KOPT-K1 (cell line): ENCODE results near the gene DIAPH2.

Experiments used
- H3K27ac ChIP-seq: fragments of 200-600 bp; sonication (generic); 2 replicates; pipeline ENCODE4 v1.5.1; 2016; ENCODE audit warnings: antibody characterized with exemption, mild to moderate bottlenecking, low read depth, low read length; ENCODE audit not compliant: poor library complexity, severe bottlenecking
- H3K36me3 ChIP-seq: fragments of 200-600 bp; sonication (generic); 2 replicates; pipeline ENCODE4 v1.5.1; 2017; ENCODE audit warnings: antibody characterized with exemption, mild to moderate bottlenecking, low read length, moderate library complexity; ENCODE audit not compliant: insufficient read depth
- H3K9me3 ChIP-seq: fragments of 200-600 bp; sonication (generic); 2 replicates; pipeline ENCODE4 v1.5.1; 2017; ENCODE audit warnings: antibody characterized with exemption, low read length, mild to moderate bottlenecking; ENCODE audit not compliant: insufficient read depth, poor library complexity, severe bottlenecking

DIAPH2 gene

DNA sequence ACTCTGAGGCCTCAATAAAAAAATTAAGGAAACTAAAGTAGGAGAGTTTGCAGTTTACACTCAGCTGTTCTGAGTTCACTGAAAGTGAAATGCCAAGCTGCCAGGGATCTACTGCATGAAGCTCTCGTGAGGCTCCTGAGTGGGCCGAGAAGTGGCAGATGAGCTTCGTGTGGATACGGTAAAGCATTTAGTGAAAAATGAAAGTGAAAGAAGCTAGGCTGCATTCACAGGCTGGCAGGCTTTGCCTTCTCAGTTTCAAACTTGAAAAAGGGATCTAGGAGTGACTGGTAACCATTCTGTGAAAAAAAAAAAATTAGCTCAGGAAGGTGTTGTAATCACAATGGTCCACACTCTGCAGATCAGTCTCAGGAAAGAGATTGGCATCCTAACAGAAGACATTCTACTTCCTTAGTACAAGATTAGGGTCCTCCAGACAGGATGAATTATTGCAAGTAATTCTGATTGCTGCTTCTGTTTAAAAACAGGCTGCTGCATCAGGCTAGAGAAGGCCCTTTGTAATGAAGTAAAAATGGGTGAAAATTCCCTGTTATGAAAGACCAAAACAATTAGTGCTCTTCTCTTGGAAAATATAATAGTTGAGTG, 879.0 kb downstream of the DIAPH2 start:
- Histone ChIP-seq H3K27ac (peak overlapping the region; percentile 73), H3K9me3 (no peaks in the 10 kb centered on the region), H3K36me3 (no peaks in the 10 kb centered on the region)

DNA sequence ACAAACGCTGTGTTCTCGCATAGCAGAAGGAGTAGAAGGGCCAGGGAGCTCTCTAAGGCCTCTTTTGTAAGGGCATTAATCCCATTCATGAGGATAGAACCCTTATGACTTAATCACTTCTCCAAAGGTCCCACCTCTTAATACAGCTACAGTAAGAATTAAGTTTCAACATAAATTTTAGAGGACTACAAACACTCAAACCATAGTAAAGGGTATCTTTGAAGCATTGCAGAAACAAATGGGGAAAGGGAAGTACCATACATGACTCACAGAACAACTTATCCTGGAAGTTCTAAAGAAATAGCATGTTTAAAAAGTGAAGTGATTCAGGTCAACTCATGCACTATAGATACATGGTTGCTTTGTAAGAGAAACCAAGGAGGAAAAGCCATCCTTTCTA, 879.9 kb downstream of the DIAPH2 start:
- Histone ChIP-seq H3K27ac (no peak overlapping the region), H3K9me3 (no peaks in the 10 kb centered on the region), H3K36me3 (no peaks in the 10 kb centered on the region)

DNA sequence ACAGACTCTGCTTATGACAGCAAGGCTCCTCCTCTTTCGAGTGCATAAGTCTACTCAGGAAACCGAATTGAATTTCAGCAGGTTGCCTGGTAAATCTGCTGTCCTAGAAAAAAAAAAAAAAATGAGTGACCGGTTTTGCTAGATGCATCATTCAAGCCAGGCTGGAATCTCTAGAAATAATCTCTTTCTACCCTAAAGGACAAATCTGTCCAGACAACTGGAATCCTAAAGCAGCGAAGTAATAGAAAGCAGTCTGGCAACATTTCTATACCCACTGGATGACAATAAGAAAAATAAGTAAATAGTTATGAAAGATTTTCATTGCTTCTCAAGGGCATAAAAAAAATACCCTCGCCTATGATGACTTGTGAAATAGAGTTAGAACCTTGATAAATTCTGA, 902.5 kb downstream of the DIAPH2 start:
- no peaks in the 10 kb centered on the region for H3K36me3 ChIP-seq
- no peak overlapping the region for H3K27ac ChIP-seq
- H3K9me3 ChIP-seq, result no peaks in the 10 kb centered on the region

DNA sequence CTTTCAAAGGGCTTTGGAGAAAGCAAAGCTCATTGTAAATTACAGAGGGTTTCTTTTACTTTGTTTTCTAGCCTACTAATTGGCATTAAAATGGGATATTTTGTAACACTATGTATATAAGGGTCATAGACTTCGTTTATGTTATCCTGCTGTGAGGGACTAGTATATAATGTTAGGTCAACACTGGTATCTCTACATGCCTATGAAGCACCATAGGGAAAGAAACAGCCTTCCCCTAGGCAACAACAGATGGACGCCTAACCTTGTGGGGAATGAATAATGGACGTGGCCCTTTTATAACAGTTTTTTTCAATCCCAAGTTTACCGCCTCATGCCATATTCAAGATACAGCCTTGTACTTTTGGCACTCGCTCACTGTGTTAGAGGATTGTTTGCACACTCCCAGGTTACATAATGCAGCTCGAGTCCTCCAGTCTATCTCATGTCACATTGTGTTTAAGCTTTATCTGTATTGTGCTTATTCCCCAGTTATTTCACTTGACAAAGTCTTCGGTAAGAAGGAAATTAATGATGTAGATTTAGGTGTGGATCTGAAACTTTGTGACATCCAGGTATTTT, 910.1 kb downstream of the DIAPH2 start:
- Histone ChIP-seq H3K27ac (no peak overlapping the region), H3K36me3 (no peaks in the 10 kb centered on the region), H3K9me3 (no peaks in the 10 kb centered on the region)

DNA sequence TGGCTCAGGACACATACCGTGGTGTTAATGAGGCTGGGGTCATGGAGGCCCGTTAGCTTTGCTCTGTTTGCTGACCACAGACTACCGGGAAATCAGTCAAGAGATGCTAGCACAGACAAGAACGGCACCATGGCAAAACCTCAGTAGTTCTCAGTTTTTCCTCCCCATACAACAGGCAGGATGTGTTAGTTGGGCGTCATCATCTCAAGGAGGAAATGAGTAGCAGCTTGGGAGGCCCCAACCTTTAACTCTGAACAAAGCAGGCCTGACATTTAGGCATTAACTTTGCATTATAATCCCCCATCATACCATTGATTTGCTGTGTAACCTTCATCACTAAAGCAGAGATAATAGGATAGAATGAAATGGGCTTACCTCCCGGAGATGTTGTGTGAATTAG, 913.3 kb downstream of the DIAPH2 start:
- no peak overlapping the region for H3K27ac ChIP-seq
- no peaks in the 10 kb centered on the region for H3K9me3 ChIP-seq
- no peaks in the 10 kb centered on the region for H3K36me3 ChIP-seq

DNA sequence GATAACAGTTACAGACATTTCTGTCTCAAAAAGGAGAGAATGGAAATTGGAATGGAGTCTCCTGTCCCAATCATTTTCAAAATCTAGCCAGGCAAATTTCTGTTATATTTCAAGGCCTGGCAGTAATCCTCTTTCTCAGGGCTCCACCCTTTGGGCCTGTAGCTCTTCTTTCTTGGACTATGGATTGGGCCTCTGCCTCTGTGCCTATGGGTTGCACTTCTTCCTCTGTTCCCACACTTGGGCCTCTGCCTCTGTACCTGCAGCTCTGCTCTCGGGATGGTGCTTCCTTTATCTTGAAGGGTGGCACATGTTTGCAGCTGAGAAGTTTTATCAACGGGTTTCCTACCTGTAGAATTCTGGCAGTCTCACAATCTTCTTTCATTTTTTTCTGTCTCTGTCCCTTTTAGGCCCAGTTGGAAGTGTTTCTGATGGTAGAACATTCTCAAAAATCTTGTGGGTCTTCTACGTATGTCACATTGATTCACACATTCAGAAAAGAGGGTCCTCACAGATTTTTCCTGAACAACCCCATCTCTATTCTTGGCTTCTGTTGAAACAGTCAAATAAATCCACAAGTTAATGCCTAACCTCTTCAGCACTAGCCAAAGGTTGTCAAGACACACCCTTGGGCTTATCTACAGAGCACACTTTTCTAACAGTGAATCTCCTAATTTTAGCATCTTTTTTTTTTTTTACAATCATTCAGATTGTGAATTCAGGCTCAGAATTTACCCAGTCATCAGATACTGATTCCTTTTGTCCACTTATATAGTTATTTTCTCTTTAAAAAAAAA, 918.0 kb downstream of the DIAPH2 start:
- Histone ChIP-seq H3K9me3 (no peaks in the 10 kb centered on the region), H3K27ac (no peak overlapping the region), H3K36me3 (no peaks in the 10 kb centered on the region)

DNA sequence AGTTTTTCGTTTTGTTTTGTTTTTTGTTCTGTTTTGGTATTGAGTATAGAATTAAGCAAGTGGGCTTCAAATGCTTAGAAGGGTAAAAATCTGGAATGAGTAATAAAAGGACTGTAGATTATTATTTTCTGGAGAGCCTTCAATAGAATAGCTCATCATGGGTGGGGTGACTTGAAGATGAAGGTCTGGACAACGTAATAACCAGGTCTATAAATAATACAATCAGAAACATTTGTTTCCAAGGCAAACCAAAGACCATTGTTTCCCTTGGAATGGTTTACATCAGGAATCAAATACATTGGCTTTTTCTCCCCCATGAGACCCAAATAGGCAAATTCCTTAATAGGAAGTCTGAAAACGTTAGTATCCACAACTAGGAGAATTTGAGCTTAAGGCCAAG, 920.6 kb downstream of the DIAPH2 start:
- Histone ChIP-seq H3K36me3 (no peaks in the 10 kb centered on the region), H3K9me3 (no peaks in the 10 kb centered on the region), H3K27ac (no peak overlapping the region)

DNA sequence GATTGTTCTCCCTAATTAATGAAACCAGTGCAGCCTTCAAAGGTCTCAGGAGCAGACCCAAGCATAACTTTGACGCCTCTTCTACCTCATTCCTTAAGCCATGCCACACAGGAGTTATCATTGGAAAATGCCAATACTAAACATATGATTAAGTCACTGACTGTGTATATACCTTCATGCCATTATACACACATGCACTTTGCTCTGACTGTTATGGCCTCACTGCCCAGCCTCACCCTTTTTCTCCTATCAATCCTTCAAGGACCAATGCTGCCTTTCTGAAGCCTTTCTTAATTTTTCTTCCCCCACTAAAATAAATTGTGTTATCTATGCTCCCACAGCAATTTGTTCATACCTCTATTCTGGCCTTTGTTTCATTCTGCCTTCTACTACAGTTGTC, 924.7 kb downstream of the DIAPH2 start:
- Histone ChIP-seq H3K36me3 (no peaks in the 10 kb centered on the region), H3K27ac (no peak overlapping the region), H3K9me3 (no peaks in the 10 kb centered on the region)

DNA sequence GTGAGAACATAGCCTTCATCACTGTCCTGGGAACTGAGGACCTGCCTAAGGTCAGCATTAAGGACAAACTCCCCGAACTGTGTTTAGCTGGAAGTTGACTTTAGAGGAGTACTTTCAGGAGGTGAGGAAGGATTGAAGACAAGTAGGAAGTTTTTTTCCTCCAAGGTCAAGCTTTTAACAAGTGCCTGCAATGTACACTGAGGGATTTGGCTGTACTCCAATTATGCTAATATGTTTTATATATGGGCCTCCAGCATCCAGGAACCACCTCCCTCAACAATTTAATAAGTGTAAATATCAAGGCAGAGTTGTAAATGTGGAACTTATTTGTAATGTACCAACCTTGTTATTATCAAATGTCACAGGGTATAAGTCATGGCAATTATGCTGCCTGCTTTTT, 925.3 kb downstream of the DIAPH2 start:
- Histone ChIP-seq H3K27ac (no peak overlapping the region), H3K9me3 (no peaks in the 10 kb centered on the region), H3K36me3 (no peaks in the 10 kb centered on the region)

DNA sequence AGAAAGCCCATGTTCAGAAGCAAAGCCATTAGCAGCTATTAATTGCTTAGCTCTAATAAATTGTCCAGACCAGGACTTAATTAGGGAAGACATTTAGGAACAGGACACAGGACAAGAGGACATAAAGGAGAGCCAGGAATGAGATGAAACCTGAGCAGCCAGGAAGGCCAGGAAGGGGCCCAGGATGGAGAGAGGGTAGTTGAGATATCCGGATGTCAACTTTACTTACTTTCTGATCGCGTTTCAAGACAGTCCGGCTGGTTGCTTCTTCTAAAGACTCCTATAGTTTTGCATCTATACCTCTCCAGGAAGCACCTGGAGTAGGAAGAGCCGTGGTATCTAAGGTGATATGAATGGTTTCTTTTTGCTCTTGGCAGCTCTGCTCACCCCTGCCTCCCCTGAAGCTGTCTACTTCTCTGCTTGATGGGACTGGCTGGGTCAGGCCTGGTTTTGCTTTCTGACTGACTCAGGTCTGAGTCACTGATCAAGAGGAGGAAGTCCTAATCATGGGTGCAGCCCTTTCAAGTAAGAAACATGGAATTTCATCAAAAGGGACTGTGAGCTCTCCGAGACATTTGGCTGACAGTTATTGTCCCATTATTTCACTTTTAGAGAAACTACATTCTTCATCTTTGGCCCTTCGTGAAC, 932.4 kb downstream of the DIAPH2 start:
- no peak overlapping the region for H3K27ac ChIP-seq
- no peaks in the 10 kb centered on the region for H3K36me3 ChIP-seq
- H3K9me3 ChIP-seq, result no peaks in the 10 kb centered on the region

DNA sequence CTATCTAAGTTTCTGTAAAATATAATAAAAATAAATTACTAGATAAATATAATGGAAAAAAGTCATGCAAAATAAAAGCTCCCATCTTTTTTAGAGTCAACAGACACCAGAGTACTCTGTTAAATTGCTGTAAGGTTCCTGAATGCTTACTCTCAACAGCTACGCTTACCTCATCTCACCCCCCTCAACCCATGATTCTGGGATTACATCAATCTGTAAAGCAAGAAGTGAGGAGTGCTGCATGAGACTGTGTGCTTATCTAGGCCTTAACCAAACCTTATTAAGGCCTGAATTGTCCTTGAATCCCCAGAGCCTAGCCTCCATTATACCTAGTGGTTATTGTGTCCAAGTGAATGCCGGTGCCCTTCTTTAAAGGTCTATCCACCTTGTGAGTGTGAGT, 934.9 kb downstream of the DIAPH2 start:
- H3K9me3 ChIP-seq, result no peaks in the 10 kb centered on the region
- no peaks in the 10 kb centered on the region for H3K36me3 ChIP-seq
- no peak overlapping the region for H3K27ac ChIP-seq

DNA sequence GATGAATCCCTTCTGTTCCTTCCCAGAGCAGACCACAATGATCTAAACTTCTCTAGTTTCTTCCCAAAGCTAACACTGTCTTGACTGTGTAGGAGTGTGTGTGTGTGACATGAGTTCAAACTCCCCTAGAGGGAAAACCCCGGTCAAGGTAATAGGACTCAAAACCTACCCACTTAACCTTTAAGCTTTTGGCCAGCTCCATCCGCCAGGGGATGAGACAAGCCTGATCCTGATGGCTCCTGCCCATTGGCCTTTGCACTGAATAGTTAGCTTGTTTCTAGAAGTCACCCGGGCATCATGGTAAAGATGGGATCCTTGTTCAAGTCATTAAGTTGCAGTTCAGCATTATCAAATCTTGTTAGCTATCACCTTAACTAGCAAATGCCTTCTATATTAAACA, 937.5 kb downstream of the DIAPH2 start:
- Histone ChIP-seq H3K36me3 (no peaks in the 10 kb centered on the region), H3K27ac (no peak overlapping the region), H3K9me3 (no peaks in the 10 kb centered on the region)

DNA sequence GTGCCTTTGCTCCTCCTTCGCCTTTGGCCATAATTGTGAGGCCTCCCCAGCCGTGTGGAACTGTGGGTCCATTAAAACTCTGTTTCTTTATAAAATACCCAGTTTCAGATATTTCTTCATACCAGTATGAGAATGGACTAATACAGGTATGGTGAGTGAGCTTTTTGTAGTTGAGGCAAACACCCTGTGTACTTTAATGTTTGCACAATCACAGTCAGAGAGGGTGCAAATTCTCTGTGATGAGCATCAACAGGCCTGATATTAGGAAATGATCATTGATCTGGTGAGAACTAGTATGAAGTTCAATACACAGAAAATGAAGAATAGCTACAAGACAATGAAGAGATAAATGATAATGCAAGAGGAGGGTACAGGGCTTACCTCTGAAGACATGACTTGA, 943.7 kb downstream of the DIAPH2 start:
- Histone ChIP-seq H3K9me3 (no peaks in the 10 kb centered on the region), H3K36me3 (no peaks in the 10 kb centered on the region), H3K27ac (no peak overlapping the region)

DNA sequence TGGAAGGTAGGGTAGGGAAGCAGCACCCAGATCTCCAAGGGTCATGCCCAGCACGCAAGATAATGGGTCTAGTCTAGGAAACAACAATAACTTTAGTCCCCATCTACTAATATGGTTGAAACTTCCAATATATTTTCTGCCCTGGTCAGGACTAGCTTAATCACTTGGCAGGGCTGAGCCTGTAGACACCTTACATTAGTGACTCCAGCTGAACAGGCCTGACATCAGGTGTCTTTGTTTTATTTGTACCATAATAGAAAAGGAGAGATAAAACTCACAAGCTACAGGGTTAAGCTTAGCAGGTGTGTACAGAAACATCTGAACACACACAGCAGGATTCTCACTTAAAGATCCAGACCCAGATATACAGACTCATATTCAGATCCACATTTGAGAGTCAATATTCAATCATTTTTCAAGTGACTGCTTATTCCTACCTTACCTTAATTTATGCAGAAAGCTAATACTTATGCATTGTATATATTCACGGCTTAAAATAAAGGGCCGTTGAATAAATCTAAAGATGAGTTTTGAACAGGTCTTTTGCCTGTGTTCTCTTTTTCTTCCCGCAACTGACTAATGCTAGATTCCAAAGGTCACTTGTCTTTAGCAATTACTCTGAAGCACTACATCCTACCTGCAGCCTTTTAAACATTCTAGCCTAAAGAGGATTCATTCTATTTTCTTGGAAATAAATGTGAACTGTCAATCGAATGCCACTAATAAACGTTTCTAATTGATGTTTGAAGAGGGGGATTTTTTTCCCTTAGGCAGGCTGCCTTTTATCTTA, 944.4 kb downstream of the DIAPH2 start:
- no peaks in the 10 kb centered on the region for H3K36me3 ChIP-seq
- no peak overlapping the region for H3K27ac ChIP-seq
- no peaks in the 10 kb centered on the region for H3K9me3 ChIP-seq

DNA sequence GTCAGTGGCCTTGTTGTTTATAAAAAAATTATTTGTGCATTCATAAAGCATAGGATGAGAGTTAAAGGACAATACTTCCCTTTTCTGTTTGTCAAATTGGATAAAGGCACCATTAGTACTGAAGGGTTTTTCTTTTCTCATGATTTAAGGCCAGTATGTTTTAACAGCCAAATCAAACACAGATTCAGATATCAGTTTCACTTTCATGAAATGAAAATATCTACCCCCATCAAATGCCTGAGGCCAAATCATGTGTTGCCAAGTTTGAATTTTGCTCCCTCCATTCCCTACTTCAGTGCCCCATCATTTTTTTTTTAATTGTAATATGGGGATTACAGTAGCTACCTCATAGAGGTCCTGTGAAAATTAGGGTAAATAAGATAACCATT, 944.9 kb downstream of the DIAPH2 start:
- no peaks in the 10 kb centered on the region for H3K9me3 ChIP-seq
- H3K36me3 ChIP-seq, result no peaks in the 10 kb centered on the region
- no peak overlapping the region for H3K27ac ChIP-seq
